HG03460 (cell line): Measurements from ENCODE around the gene NUDT5.
A peak's percentile ranks its signal among the peaks of the same experiment; 100 is the strongest.
"Not testable (repeated sequence)": the region's sequence is repeated elsewhere in the genome, so short reads cannot be mapped to it uniquely, and the experiment has no call there.

Experiments used
- ATAC-seq: cut with Tn5 transposase; IDR thresholded peaks from one replicate; pipeline ENCODE4 v1.9.1; 2021; ENCODE audit not compliant: unreplicated experiment

The NUDT5 gene

GRCh38 chr10:12195603-12196506 is at the start of gene NUDT5, which contains the start of gene CDC123:
Gene NUDT5, minus strand, starts transcription at chr10:12195891. Its CDS starts 9,600 bp downstream, at chr10:12186291.
Gene CDC123, plus strand, starts transcription at chr10:12196188. Its CDS starts 58 bp downstream, at chr10:12196246.
- ATAC-seq = peak; percentile 92

GRCh38 chr10:12243864-12244620 is 48.4 kb upstream of the NUDT5 start:
- ATAC-seq = peak; percentile 52

DNA sequence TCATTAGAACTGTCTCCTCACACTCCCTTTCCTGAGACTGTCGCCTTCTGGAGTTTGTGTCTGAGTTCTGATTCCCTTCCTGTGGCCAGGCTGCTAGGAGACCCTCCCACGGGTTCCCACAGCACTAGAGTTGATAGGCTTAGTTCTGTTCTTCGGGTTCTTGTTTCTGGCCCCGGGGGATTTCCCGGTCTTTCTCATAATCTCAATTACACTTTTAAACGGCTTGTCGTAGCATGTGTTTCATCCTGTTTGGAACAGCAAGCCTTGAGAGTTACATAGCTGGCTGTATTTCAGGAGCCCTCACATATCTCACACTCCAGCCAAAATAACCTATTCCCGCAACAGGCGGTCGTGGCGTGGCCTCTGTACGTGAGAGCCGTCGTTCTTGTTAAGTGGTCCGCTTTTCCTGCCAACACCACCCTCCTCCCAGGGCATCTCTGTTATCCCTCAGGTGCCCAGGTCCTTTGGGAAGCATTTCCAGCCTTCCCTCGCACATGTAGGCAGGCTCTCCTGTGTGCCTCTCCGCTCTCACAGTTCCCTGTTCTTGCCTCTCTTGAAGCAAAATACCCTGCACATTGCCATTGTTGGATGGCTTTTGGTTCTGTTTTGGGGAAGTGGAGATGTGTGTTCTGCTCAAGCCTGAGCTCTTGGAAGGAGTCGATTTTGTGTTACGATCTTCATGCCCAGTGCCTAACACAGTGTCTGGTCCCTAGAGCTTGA is 46.3 kb upstream of the NUDT5 start:
- ATAC-seq = no peak

DNA sequence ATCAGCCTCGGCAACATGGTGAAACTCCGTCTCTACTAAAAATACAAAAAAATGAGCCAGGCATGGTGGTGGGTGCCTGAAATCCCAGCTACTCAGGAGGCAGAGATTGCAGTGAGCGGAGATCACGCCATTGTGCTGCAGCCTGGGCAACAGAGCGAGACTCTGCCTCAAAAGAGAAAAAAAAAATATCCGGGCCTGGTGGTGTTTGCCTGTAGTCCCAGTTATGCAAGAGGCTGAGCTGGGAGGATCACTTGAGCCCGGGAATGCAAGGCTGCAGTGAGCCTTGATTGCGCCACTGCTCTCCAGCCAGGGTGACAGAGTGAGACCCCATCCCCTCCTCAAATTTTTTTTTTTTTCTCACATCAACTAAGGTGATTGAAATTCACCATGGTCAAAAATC is 43.1 kb upstream of the NUDT5 start:
- no peak for ATAC-seq

GRCh38 chr10:12237265-12238220 is 41.9 kb upstream of the NUDT5 start:
- ATAC-seq = no peak

- ATAC-seq = no peak
Measured at GRCh38 chr10:12235796-12236195, 40.1 kb upstream of the NUDT5 start.

GRCh38 chr10:12235116-12235694 is 39.5 kb upstream of the NUDT5 start:
- no peak for ATAC-seq

DNA sequence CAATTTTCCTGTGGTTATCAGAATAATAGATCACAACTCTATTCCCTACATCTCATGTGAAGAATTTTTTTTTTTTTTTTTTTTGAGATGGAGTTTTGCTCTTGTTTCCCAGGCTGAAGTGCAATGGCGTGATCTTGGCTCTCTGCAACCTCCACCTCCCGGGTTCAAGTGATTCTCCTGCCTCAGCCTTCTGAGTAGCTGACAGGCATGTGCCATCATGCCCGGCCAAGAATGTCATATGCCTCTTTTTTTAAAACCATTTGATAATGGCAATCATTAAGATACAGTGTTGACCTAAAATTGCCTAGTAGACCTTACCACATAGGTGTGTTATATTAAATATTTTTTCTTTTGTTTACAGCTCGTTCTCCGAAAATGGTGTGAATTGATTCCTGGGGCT is 39.0 kb upstream of the NUDT5 start:
- ATAC-seq = not testable (repeated sequence)

DNA sequence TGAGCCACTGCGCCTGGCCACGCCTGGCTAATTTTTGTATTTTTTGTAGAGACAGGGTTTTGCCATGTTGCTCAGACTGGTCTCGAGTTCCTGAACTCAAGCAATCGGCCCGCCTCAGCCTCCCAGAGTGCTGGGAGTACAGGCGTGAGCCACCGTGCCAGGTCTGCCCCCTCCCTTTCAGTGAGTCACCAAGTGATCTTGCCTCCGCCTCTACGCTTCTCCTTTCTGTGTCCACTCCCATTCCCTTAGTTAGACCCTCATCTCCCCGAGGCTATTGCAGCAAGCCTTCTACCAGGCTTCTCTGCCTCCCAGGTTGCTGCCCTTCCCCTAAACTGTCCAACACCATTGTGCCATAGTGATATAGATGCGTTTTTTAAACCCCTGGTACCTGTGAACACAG is 33.2 kb upstream of the NUDT5 start:
- ATAC-seq = no peak

DNA sequence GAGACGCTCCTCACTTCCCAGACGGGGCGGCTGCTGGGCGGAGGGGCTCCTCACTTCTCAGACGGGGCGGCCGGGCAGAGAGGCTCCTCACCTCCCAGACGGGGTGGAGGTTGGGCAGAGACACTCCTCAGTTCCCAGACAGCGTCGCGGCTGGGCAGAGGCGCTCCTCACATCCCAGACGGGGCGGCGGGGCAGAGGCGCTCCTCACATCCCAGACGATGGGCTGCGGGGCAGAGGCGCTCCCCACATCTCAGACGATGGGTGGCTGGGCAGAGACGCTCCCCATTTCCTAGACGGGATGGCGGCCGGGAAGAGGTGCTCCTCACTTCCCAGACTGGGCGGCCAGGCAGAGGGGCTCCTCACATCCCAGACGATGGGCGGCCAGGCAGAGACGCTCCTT is 30.7 kb upstream of the NUDT5 start:
- ATAC-seq = not testable (repeated sequence)

DNA sequence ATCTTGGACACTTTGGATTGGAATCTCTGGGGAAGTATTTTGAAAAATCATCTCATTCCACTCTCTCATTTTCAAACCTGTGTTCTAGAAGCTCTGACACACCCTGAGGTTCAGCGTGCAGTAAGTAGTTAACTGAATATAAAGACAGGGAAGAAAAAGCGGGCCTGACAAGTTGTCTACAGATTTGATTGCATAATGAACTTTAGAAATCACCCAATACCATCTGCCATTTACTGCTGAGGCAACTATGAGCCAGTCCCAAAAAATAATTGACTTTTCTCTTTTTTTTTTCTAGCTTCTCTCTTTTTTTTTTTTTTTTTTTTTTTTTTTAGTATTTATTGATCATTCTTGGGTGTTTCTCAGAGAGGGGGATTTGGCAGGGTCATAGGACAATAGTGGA is 29.8 kb upstream of the NUDT5 start:
- no peak for ATAC-seq

DNA sequence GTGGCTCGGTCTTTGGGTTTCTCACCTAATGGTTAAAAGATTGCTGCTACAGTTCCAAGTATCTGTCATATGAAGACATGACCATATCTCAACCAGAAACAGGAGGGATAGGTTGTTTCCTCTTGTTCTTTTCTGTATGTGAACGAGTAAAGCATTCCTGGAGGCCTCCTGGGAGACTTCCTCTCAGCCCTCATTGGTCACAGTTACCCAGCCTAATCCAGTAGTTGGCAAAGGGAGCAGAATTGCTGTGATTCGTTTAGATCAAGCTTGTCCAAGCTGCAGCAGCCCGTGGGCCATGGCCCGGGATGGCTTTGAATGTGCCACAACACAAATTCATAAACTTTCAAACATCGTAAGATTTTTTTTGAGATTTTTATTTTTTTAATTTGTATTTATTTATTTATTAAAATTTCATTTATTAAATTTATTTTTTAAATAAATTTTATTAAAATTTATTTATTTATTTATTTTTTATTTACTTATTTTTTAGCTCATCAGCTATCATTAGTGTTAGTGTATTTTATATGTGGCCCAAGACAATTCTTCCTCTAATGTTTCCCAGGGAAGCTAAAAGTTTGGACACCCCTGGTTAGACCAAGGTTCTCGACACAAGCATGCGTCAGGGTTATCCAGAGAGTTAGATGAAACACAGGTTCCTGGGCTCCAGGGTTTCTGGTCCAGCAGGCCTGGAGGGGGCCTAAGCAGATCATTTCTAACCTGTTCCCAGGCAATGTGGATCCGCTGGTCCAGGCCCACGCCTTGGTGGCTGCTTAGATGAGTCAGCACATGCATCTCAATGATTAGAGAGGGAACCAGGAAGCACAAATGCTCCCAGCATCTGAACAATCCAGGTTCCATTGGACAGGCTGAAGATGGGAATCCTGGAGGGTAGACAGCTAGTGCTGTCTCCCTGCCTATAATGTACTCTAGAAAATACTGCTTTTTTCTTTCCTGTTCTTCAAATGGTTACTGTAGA is 25.9 kb upstream of the NUDT5 start:
- no peak for ATAC-seq

GRCh38 chr10:12218991-12219390 is 23.3 kb upstream of the NUDT5 start:
- ATAC-seq = no peak

DNA sequence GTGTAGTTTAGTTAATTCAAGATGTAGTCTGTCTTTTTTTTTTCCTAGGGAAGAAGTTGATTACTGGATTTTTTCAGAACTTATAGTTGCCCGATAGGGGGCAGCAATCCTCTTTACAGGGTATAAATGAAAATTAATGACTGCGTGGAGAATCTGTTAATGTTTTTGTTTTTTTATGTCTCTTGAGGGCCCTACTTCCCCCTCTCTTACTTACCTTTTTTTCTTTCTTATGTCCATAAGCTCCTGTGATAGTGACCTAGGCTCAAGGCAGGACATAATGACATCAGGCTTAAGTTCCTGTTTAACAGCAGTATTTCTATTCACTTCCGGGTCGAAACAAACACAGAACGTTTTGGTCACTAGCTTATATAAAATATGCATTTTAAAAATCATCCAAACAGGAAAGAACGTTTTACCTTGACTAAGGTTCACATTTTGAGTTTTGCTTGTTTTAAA is 19.1 kb upstream of the NUDT5 start:
- no peak for ATAC-seq

DNA sequence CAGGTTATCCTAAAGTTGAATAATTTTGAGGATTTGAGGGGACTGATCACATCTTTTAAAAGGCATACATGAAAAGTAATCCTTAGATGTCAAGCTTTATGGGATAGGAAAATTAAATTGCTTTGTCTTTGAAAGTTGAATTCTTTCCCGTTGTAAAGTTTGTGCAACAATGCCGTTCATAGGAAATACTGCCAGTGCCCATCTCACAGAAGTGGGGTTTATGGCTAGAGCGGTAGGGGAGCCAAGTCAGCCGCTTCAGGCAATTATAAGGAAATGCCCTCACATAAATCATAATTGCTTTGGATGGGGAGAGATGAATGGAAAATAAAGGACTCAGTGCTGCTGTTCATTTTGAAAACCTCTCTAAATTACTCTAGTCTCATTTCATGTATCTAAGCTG is 18.4 kb upstream of the NUDT5 start:
- ATAC-seq = no peak

- ATAC-seq = no peak
Measured at GRCh38 chr10:12213621-12214020, 17.9 kb upstream of the NUDT5 start.

DNA sequence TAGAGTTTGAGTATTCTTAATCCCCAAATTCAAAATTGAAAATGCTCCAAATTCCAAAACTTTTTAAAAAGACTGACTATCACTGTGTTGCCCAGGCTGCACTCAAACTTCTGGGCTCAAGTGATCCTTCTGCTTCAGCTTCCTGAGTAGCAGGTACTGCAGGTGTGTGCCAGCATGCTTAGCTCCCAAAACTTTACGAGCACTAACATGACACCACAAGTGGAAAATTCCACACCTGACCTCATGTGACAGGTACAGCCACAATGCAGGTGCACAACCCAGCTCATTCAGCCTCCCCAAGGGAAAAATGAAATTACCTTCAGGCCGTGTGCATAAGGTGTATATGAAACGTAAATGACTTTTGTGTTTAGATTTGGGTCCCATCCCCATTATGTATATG is 16.8 kb upstream of the NUDT5 start:
- no peak for ATAC-seq

DNA sequence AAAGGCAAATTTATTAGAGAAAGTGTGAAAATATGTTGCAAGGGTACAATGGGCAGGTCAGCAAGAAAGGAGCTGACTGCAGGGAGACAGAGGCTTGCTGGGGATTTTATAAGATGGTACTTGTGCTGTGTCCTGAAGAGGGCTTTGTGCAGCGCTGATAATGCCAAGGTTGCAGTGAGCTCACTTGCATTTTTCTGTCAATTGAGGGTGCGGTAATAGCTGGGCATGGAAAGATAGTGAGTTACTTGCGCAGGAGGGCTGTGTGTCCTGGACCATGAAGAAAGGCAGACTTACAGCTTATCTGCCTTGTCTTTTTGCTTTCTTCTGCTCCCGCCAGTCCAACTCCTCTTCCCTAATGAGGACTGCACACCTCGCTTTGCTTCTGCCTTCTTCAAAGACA is 12.8 kb upstream of the NUDT5 start:
- ATAC-seq = no peak

GRCh38 chr10:12207114-12207513 is 11.4 kb upstream of the NUDT5 start:
- ATAC-seq = no peak
